Measurements from ENCODE around the gene TTC23.
"Not testable (repeated sequence)": the region's sequence is repeated elsewhere in the genome, so short reads cannot be mapped to it uniquely, and the experiment has no call there.

TTC23 gene

DNA sequence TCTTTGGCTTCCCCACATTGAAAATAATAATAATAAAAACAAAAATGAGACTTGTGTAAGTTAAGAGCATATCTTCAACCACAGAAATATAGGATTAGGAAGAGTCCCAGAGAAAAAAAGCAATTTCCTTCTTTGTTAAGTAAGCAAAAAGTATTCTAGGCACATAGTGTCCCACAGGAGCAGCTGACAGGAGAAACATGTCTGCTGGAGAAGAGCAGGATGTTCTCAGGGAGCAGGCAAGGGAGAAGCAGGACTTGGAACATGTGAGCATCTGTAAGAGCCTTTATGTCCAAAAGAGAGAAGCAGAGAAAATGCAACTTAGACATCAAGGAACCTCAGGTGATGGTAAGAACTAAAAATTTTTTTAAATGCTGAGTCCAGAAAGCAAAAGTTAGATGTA is 39.0 kb downstream of the TTC23 start:
- TF ChIP-seq, protein P1, sequence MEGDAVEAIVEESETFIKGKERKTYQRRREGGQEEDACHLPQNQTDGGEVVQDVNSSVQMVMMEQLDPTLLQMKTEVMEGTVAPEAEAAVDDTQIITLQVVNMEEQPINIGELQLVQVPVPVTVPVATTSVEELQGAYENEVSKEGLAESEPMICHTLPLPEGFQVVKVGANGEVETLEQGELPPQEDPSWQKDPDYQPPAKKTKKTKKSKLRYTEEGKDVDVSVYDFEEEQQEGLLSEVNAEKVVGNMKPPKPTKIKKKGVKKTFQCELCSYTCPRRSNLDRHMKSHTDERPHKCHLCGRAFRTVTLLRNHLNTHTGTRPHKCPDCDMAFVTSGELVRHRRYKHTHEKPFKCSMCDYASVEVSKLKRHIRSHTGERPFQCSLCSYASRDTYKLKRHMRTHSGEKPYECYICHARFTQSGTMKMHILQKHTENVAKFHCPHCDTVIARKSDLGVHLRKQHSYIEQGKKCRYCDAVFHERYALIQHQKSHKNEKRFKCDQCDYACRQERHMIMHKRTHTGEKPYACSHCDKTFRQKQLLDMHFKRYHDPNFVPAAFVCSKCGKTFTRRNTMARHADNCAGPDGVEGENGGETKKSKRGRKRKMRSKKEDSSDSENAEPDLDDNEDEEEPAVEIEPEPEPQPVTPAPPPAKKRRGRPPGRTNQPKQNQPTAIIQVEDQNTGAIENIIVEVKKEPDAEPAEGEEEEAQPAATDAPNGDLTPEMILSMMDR (IDR thresholded peaks at IDR 0.05; ENCODE audit: extremely low read depth, insufficient read depth, missing control alignments), result no peak
- in situ Hi-C loops (cut with MboI; ENCODE audit: low pct_unique_long_range_greater_than_20kb, low sequenced_read_pairs, unreplicated experiment), result loop anchor here (10.0 kb wide), 1 partner anchor 106 kb away; the partner anchor contains the start of gene SYNM
- no peak for DNase-seq (ENCODE audit: low spot score)

DNA sequence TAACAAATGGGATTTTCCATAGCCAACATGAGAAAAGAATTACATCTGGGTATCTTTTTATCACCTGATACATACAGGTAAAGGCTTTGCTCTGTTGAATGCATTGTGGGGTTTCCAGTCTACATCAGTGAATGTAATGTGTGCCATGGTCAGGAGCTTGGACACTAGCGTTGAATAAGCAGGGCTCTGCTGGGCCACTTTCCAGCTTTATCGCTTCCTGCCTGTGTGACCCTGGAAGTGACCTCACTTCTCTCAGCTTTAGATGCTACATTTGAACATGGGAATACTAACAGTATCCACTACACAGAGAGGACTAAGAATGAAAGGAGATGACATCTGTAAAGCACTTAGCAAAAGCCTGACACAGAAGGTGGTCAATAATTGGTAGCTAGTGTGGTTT is 40.1 kb downstream of the TTC23 start:
- TF ChIP-seq, protein P1 (IDR thresholded peaks at IDR 0.05; ENCODE audit: extremely low read depth, insufficient read depth, missing control alignments), result no peak
- no peak for DNase-seq (ENCODE audit: low spot score)
- in situ Hi-C loops (cut with MboI; ENCODE audit: low pct_unique_long_range_greater_than_20kb, low sequenced_read_pairs, unreplicated experiment), result no loop called here

DNA sequence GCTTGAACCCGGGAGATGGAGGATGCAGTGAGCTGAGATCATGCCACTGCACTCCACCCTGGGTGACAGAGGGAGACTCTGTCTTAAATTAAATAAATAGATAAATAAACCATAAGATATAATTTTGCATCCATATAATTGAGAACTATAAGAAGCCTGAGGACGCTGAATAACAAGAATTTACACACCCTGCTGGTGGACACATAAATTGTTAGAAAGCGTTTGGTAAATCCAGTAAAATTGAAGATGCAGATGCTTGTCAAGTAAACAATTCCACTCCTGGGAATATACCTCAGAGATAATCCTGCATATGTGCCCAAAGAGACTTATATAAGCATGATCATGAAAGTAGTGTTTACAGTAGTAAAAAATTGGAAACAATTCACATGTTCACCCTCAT is 41.7 kb downstream of the TTC23 start:
- DNase-seq (ENCODE audit: low spot score), result no peak
- TF ChIP-seq, protein P1 (IDR thresholded peaks at IDR 0.05; ENCODE audit: extremely low read depth, insufficient read depth, missing control alignments), result no peak
- in situ Hi-C loops (cut with MboI; ENCODE audit: low pct_unique_long_range_greater_than_20kb, low sequenced_read_pairs, unreplicated experiment), result no loop called here

DNA sequence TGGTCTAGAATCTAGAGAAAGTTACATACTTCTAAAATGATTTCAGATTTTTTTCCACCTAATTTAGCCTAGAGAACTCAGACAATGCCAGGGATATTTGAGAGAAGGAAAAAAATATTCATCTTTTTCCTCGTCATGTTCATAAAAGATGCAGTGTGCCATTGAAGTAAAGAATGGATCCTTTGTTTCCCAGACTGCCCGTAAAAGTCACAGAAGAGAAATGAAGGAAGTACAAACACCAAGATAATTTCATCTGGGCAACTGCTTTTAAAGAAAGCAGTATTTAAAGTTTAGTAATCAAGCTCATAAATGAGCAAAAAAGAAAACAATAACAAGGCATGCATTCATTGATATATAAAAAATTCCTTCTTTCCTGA is 47.2 kb downstream of the TTC23 start:
- TF ChIP-seq, protein P1 (IDR thresholded peaks at IDR 0.05; ENCODE audit: extremely low read depth, insufficient read depth, missing control alignments), result no peak
- in situ Hi-C loops (cut with MboI; ENCODE audit: low pct_unique_long_range_greater_than_20kb, low sequenced_read_pairs, unreplicated experiment), result no loop called here
- no peak for DNase-seq (ENCODE audit: low spot score)

DNA sequence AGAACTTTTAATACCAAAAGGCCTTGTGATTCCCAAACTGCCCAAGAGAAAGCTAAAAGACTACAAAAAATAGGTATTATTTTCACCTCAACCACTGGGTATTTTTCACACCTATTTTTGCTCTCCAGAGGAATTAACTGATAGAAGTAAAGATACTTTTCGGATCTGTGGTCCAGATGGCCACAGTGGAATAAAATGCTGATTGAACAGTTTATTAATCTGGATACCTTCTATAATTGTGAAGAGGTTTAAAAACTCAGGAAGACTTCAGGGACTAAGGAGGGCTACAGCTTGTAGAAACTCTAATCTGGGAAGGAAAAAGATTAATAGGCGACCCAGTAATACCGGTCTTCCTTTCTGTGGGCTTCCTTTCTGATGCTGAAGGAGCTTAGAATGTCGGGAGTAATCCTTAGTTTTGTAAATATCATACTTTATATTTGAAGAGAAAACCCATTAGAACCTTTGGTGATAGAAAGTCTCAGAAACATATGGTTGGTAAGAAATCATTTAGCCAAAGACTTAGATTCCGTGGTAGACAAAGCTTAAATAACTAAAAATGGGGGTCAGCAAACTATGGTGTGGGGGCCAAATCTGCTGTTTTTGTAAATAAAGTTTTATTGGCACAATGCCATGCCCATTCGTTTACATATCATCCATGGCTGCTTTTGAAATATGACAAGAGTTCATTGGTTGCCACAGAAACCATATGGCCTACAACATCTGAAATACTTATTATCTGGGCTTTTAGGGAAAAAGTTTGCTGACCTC is 47.8 kb downstream of the TTC23 start:
- in situ Hi-C loops (cut with MboI; ENCODE audit: low pct_unique_long_range_greater_than_20kb, low sequenced_read_pairs, unreplicated experiment), result no loop called here
- TF ChIP-seq, protein P1 (IDR thresholded peaks at IDR 0.05; ENCODE audit: extremely low read depth, insufficient read depth, missing control alignments), result no peak
- no peak for DNase-seq (ENCODE audit: low spot score)

DNA sequence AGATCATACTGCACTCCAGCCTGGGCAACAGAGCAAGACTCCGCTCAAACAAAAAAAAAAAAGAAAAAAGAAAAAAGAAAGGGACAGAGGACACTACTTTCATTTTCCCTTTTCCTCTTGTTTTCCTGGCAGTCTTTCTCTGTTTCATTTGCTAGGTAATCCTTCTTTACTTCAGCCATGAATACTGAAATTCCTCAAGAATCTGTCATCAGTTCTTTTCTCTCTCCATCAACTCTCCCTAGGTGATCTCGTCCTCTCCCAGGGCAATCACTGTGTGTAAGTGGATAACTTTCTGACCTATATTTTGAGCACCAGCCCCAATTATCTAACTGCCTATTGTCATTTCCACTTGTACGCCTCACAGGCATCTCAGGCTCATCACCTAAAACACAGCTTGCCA is 51.5 kb downstream of the TTC23 start:
- TF ChIP-seq, protein P1 (IDR thresholded peaks at IDR 0.05; ENCODE audit: extremely low read depth, insufficient read depth, missing control alignments), result no peak
- no peak for DNase-seq (ENCODE audit: low spot score)
- in situ Hi-C loops (cut with MboI; ENCODE audit: low pct_unique_long_range_greater_than_20kb, low sequenced_read_pairs, unreplicated experiment), result no loop called here

DNA sequence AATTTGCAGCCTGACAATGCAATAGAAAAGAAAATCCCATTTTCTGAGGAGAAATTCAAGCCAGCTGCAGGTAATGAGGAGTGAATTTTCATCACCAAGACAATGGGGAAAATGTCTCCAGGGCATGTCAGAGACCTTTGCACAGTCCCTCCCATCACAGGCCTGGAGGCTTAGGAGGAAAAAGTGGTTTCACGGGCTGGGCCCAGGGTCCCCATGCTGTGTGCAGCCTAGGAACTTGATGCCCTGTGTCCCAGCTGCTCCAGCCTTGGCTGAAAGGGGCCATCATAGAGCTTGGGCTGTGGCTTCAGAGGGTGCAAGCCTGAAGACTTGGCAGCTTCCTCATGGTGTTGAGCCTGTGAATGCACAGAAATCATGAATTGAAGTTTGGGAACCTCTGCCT is 57.2 kb downstream of the TTC23 start:
- DNase-seq (ENCODE audit: low spot score); in situ Hi-C loops (cut with MboI; ENCODE audit: low pct_unique_long_range_greater_than_20kb, low sequenced_read_pairs, unreplicated experiment): not testable (repeated sequence)

Measured in GM13977 (cell line).